CD4-positive, alpha-beta T cell treated with Interleukin-6 for 4 hours (primary cell): ENCODE data around the gene ACSS2.
"Not testable (repeated sequence)": the region's sequence is repeated elsewhere in the genome, so short reads cannot be mapped to it uniquely, and the experiment has no call there.

Experiments
- DNase-seq: peaks from one replicate; pipeline ENCODE4 v3.0.0-alpha.2; 2020; ENCODE audit warnings: mixed read lengths

Gene ACSS2

GRCh38 chr20:34875642-34876405 lies 588 bp upstream of the ACSS2 start:
- DNase-seq, result no peak

- DNase-seq, result no peak
Observed at GRCh38 chr20:34880215-34880850, 3.9 kb downstream of the ACSS2 start.

GRCh38 chr20:34880971-34881370 lies 4.6 kb downstream of the ACSS2 start:
- DNase-seq, result not testable (repeated sequence)

- DNase-seq, result no peak
Observed at GRCh38 chr20:34881689-34882088, 5.3 kb downstream of the ACSS2 start.

GRCh38 chr20:34883087-34883688 lies 6.8 kb downstream of the ACSS2 start:
- no peak for DNase-seq

- no peak for DNase-seq
Observed at GRCh38 chr20:34883809-34884208, 7.4 kb downstream of the ACSS2 start.

GRCh38 chr20:34884260-34884659 lies 7.8 kb downstream of the ACSS2 start:
- no peak for DNase-seq

- DNase-seq, result no peak
Observed at GRCh38 chr20:34886122-34886521, 9.7 kb downstream of the ACSS2 start.

GRCh38 chr20:34887023-34887422 lies 10.6 kb downstream of the ACSS2 start:
- DNase-seq, result no peak

GRCh38 chr20:34888468-34888867 lies 12.1 kb downstream of the ACSS2 start:
- no peak for DNase-seq

- peak; percentile 51 for DNase-seq
Observed at GRCh38 chr20:34891166-34892062, 15.0 kb downstream of the ACSS2 start.

GRCh38 chr20:34892671-34893070 lies 16.3 kb downstream of the ACSS2 start:
- DNase-seq, result no peak

- no peak for DNase-seq
Observed at GRCh38 chr20:34894723-34895122, 18.3 kb downstream of the ACSS2 start.

GRCh38 chr20:34895465-34895864 lies 19.1 kb downstream of the ACSS2 start:
- DNase-seq, result no peak

GRCh38 chr20:34896086-34896621 lies 19.7 kb downstream of the ACSS2 start:
- no peak for DNase-seq

- not testable (repeated sequence) for DNase-seq
Observed at GRCh38 chr20:34898129-34898528, 21.7 kb downstream of the ACSS2 start.

GRCh38 chr20:34898731-34899130 lies 22.3 kb downstream of the ACSS2 start:
- DNase-seq, result not testable (repeated sequence)

GRCh38 chr20:34904202-34904621 lies 27.8 kb downstream of the ACSS2 start:
- no peak for DNase-seq

- DNase-seq, result peak; percentile 9
Observed at GRCh38 chr20:34907616-34908469, 31.4 kb downstream of the ACSS2 start.

GRCh38 chr20:34915131-34915530 lies 38.7 kb downstream of the ACSS2 start:
- DNase-seq, result no peak

- no peak for DNase-seq
Observed at GRCh38 chr20:34915749-34916455, 39.5 kb downstream of the ACSS2 start.
